ENCODE results near the gene SERPINB10.

- no peak for TF ChIP-seq CTCF (IDR thresholded peaks at IDR 0.05; ENCODE audit: low read length)
- TF ChIP-seq EZH2 (IDR thresholded peaks at IDR 0.05; ENCODE audit: borderline replicate concordance, low read length), result no peak
Observed at GRCh38 chr18:63940008-63940407, 32.2 kb downstream of the SERPINB10 start.

All from OCI-LY1 (cell line).